B cell (primary cell): ENCODE measurements around the gene KRTAP10-3.
"Not testable (repeated sequence)": the region's sequence is repeated elsewhere in the genome, so short reads cannot be mapped to it uniquely, and the experiment has no call there.

Experiments used
- EZH2 ChIP-seq: IDR thresholded peaks from 2 replicates; pipeline ENCODE4 v1.6.1; 2012; ENCODE audit warnings: borderline replicate concordance, low read depth, mild to moderate bottlenecking, moderate library complexity, low read length; ENCODE audit not compliant: insufficient read depth, poor library complexity, severe bottlenecking
- TF ChIP-seq, protein P1 (sequence below): fragments of 200-600 bp; IDR thresholded peaks from one replicate; pipeline ENCODE4 v1.8.0; 2022; ENCODE audit warnings: antibody characterized with exemption, mild to moderate bottlenecking

- TF ChIP-seq, protein P1, sequence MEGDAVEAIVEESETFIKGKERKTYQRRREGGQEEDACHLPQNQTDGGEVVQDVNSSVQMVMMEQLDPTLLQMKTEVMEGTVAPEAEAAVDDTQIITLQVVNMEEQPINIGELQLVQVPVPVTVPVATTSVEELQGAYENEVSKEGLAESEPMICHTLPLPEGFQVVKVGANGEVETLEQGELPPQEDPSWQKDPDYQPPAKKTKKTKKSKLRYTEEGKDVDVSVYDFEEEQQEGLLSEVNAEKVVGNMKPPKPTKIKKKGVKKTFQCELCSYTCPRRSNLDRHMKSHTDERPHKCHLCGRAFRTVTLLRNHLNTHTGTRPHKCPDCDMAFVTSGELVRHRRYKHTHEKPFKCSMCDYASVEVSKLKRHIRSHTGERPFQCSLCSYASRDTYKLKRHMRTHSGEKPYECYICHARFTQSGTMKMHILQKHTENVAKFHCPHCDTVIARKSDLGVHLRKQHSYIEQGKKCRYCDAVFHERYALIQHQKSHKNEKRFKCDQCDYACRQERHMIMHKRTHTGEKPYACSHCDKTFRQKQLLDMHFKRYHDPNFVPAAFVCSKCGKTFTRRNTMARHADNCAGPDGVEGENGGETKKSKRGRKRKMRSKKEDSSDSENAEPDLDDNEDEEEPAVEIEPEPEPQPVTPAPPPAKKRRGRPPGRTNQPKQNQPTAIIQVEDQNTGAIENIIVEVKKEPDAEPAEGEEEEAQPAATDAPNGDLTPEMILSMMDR, result not testable (repeated sequence)
- TF ChIP-seq EZH2, result not testable (repeated sequence)
These were observed 8.3 kb downstream of the KRTAP10-3 start for GRCh38 chr21:44550285-44550684.
